CD4-positive, alpha-beta T cell (primary cell): ENCODE measurements around the gene TMEM256. TPM values are rescaled to one million over a fixed set of nuclear protein-coding genes. Genes with fewer than 3 reads are reported as not detected.

ENCODE experiments used
- ATAC-seq: fragments of 200-7000 bp; cut with Tn5 transposase; one replicate; pipeline ENCODE4 v1.10.0; 2022; ENCODE audit warnings: mild to moderate bottlenecking; ENCODE audit not compliant: poor library complexity
- CTCF ChIA-PET: fragments of 350-600 bp; sonication (Branson Sonifier 250); formaldehyde crosslinking; loops from one replicate; lab custom pipeline; 2021; ENCODE audit warnings: antibody characterized with exemption, inconsistent platforms; lab: Charles Lee
- POLR2A ChIA-PET: fragments of 350-600 bp; sonication (Branson Sonifier 250); formaldehyde crosslinking; loops from one replicate; lab custom pipeline; 2021; ENCODE audit warnings: antibody characterized with exemption, inconsistent platforms; lab: Charles Lee
- DNase-seq, 14 experiments: peaks; one replicate each; pipeline ENCODE4 v3.0.0-alpha.2; 2013 to 2020; ENCODE audit warnings: mixed read lengths in 2 of 14
- H3K27ac ChIP-seq, 2 donors: one replicate each; pipeline versions ENCODE4 v1.5.1 to v1.7.0; 2013; ENCODE audit warnings: low read length in 2 of 2, low read depth in 1 of 2, mild to moderate bottlenecking in 1 of 2
- H3K27me3 ChIP-seq, 2 experiments: 1 replicate in 1 of 2; 2 replicates in 1 of 2; pipeline versions ENCODE4 v1.6.1 to v1.7.0; 2013; ENCODE audit warnings: low read length in 2 of 2, control low read depth in 1 of 2, mild to moderate bottlenecking in 1 of 2, moderate library complexity in 1 of 2; ENCODE audit not compliant: insufficient read depth in 2 of 2, control insufficient read depth in 1 of 2
- H3K36me3 ChIP-seq: one replicate; pipeline ENCODE4 v1.6.1; 2013; ENCODE audit warnings: low read length, control low read depth; ENCODE audit not compliant: insufficient read depth
- H3K4me1 ChIP-seq: one replicate; pipeline ENCODE4 v1.6.1; 2013; ENCODE audit warnings: low read length, control low read depth; ENCODE audit not compliant: insufficient read depth
- H3K4me3 ChIP-seq: one replicate; pipeline ENCODE4 v1.5.1; 2013; ENCODE audit warnings: mild to moderate bottlenecking, low read length, moderate library complexity
- H3K9me3 ChIP-seq, 2 experiments: 1 replicate in 1 of 2; 2 replicates in 1 of 2; pipeline versions ENCODE4 v1.6.1 to v1.7.0; 2013; ENCODE audit warnings: low read length in 2 of 2, mild to moderate bottlenecking in 2 of 2, control low read depth in 1 of 2, moderate library complexity in 1 of 2; ENCODE audit not compliant: control insufficient read depth in 1 of 2, insufficient read depth in 1 of 2
- H3K27ac Mint-ChIP-seq: one replicate; pipeline ENCODE4 v1.8.0; 2020; ENCODE audit warnings: mixed read lengths
- H3K27me3 Mint-ChIP-seq: one replicate; pipeline ENCODE4 v1.8.0; 2021; ENCODE audit warnings: mixed read lengths
- H3K36me3 Mint-ChIP-seq: one replicate; pipeline ENCODE4 v1.8.0; 2021; ENCODE audit warnings: low read depth, mixed read lengths
- H3K4me1 Mint-ChIP-seq: one replicate; pipeline ENCODE4 v1.8.0; 2021; ENCODE audit warnings: low read depth, mixed read lengths
- H3K4me3 Mint-ChIP-seq: one replicate; pipeline ENCODE4 v1.8.0; 2020; ENCODE audit warnings: mild to moderate bottlenecking, mixed read lengths
- H3K9me3 Mint-ChIP-seq: one replicate; pipeline ENCODE4 v1.8.0; 2020; ENCODE audit warnings: mixed read lengths
- CTCF ChIP-seq: fragments of 200-600 bp; IDR thresholded peaks from one replicate; pipeline ENCODE4 v1.8.0; 2022; ENCODE audit warnings: antibody characterized with exemption, mild to moderate bottlenecking
- intact Hi-C, 2 experiments: fragments of 100-400 bp; cut with DNase I in 1 of 2; cut with micrococcal nuclease in 1 of 2; formaldehyde crosslinking; loops; one replicate each; pipeline versions ENCODE4 v1.15.1 to v1.9.0; 2023 to 2025; cut with DNase I, micrococcal nuclease
- total RNA-seq, 174 experiments: library from RNA in 2 of 174; stranded (reverse) in 2 of 174; gene quantifications; one replicate each; pipeline ENCODE4 v1.2.3 and lab custom pipeline; 2021 to 2026

TMEM256 gene
- total RNA-seq, 2 experiments from 2014 or later, result 29.0 to 29.4 TPM

GRCh38 chr17:7442142-7442541 is 38.2 kb upstream of the TMEM256 start:
- Histone ChIP-seq H3K4me3 (no peak overlapping the region), H3K36me3 (no peaks in the 10 kb centered on the region), H3K9me3 (peaks cover 0 to 31% of the 10 kb centered on the region in 2 experiments), H3K4me1 (peaks cover 65% of the 10 kb centered on the region), H3K27ac (no peak overlapping the region), H3K27me3 (peaks cover 78 to 85% of the 10 kb centered on the region in 2 experiments)
- H3K27me3 Mint-ChIP-seq, result peaks cover 75% of the 10 kb centered on the region
- H3K27ac Mint-ChIP-seq, result no peak overlapping the region
- intact Hi-C loops, result no loop called here
- peak overlapping the region; percentile 54 for H3K4me3 Mint-ChIP-seq
- TF ChIP-seq CTCF, result no peak
- ChIA-PET CTCF (no interaction called here), POLR2A (interaction anchor here (0.6 to 9.0 kb wide), 5 partner anchors 14 to 81 kb away, joined by 3 to 156 read pairs (median 5); partner anchors contain the start of genes POLR2A, SLC35G6 and ZBTB4)
- DNase-seq, result no peak
- peaks cover 45% of the 10 kb centered on the region for H3K4me1 Mint-ChIP-seq
- no peaks in the 10 kb centered on the region for H3K9me3 Mint-ChIP-seq
- H3K36me3 Mint-ChIP-seq, result no peaks in the 10 kb centered on the region
- no peak for ATAC-seq

- Mint-ChIP-seq H3K27ac (no peak overlapping the region), H3K36me3 (no peaks in the 10 kb centered on the region), H3K4me1 (peaks cover 51% of the 10 kb centered on the region), H3K4me3 (no peak overlapping the region), H3K27me3 (peaks cover 72% of the 10 kb centered on the region), H3K9me3 (no peaks in the 10 kb centered on the region)
- H3K36me3 ChIP-seq, result no peaks in the 10 kb centered on the region
- ChIA-PET CTCF (interaction anchor here (1.4 kb wide), 1 partner anchor 395 kb away, joined by 3 read pairs; no protein-coding TSS in a partner anchor), POLR2A (interaction anchor here (0.9 to 9.0 kb wide), 8 partner anchors 15 to 245 kb away, joined by 3 to 156 read pairs (median 8); partner anchors contain the start of genes ACAP1, POLR2A, SLC35G6 and SOX15)
- no peak overlapping the region for H3K27ac ChIP-seq
- TF ChIP-seq CTCF, result no peak
- intact Hi-C loops, result no loop called here
- peaks cover 70 to 77% of the 10 kb centered on the region in 2 experiments for H3K27me3 ChIP-seq
- H3K9me3 ChIP-seq, result peaks cover 0 to 23% of the 10 kb centered on the region in 2 experiments
- ATAC-seq (no peak), DNase-seq (no peak)
- H3K4me3 ChIP-seq, result no peak overlapping the region
- H3K4me1 ChIP-seq, result peaks cover 65% of the 10 kb centered on the region
Measured at GRCh38 chr17:7441266-7441665, 37.4 kb upstream of the TMEM256 start.

GRCh38 chr17:7440834-7441195 is 36.9 kb upstream of the TMEM256 start:
- CTCF ChIA-PET, result interaction anchor here (0.7 to 1.9 kb wide), 3 partner anchors 44 to 395 kb away, joined by 3 to 5 read pairs (median 3); partner anchors contain the start of gene POLR2A
- Histone ChIP-seq H3K27ac (no peak overlapping the region), H3K4me3 (no peak overlapping the region), H3K9me3 (peaks cover 0 to 21% of the 10 kb centered on the region in 2 experiments), H3K36me3 (no peaks in the 10 kb centered on the region), H3K4me1 (peaks cover 65% of the 10 kb centered on the region), H3K27me3 (peaks cover 65 to 73% of the 10 kb centered on the region in 2 experiments)
- H3K4me3 Mint-ChIP-seq, result peak overlapping the region; percentile 45
- TF ChIP-seq CTCF, result no peak
- H3K9me3 Mint-ChIP-seq, result no peaks in the 10 kb centered on the region
- ATAC-seq (no peak), DNase-seq (peak in 2 of 14 experiments; percentile 48 to 51)
- intact Hi-C loops, result no loop called here
- H3K4me1 Mint-ChIP-seq, result peaks cover 51% of the 10 kb centered on the region
- H3K27me3 Mint-ChIP-seq, result peaks cover 68% of the 10 kb centered on the region
- no peak overlapping the region for H3K27ac Mint-ChIP-seq
- no peaks in the 10 kb centered on the region for H3K36me3 Mint-ChIP-seq
- POLR2A ChIA-PET, result interaction anchor here (0.7 to 9.0 kb wide), 10 partner anchors 13 to 246 kb away, joined by 3 to 156 read pairs (median 6); partner anchors contain the start of genes ACAP1, POLR2A, SLC35G6 and SOX15
